Urinary bladder (tissue), 4 donors: ENCODE data around the gene MFSD6. TPM values are rescaled to one million over a fixed set of nuclear protein-coding genes. Genes with fewer than 3 reads are reported as not detected.

ENCODE experiments used
- DNase-seq: peaks from one replicate; pipeline ENCODE4 v3.0.0-alpha.2; 2015; ENCODE audit errors: extremely low spot score
- H3K27ac ChIP-seq: one replicate; pipeline ENCODE4 v1.5.1; 2013; ENCODE audit warnings: low read depth, mild to moderate bottlenecking, moderate library complexity
- H3K36me3 ChIP-seq: one replicate; pipeline ENCODE4 v1.6.1; 2013; ENCODE audit warnings: mild to moderate bottlenecking, moderate library complexity; ENCODE audit not compliant: insufficient read depth
- H3K4me1 ChIP-seq: one replicate; pipeline ENCODE4 v1.6.1; 2013; ENCODE audit warnings: mild to moderate bottlenecking, moderate library complexity; ENCODE audit not compliant: insufficient read depth
- H3K4me3 ChIP-seq: one replicate; pipeline ENCODE4 v1.5.1; 2013; ENCODE audit warnings: low read depth, low read length
- WGBS: extraction: QIAGEN DNeasy Blood & Tissue Kit; methylation state at CpG from one replicate; pipeline ENCODE4 v1.1.7; 2013; 5-methylcytosine and 5-hydroxymethylcytosine counted together
- polyA plus RNA-seq: library from polyadenylated mRNA; stranded (reverse); fragments of 200-250 nt; gene quantifications from one replicate; pipeline ENCODE4 v1.2.3, GENCODE V29; 2013
- total RNA-seq: library from RNA; depleted of rRNA; stranded (reverse); fragments of >200 nt; gene quantifications from one replicate; pipeline ENCODE4 v1.2.3, GENCODE V29; 2014
- donor health status: healthy with polysubstance abuse.
- donor health status: healthy.

MFSD6 gene
- total and polyA plus RNA-seq, 2 donors: 16.3 to 19.3 TPM

DNA sequence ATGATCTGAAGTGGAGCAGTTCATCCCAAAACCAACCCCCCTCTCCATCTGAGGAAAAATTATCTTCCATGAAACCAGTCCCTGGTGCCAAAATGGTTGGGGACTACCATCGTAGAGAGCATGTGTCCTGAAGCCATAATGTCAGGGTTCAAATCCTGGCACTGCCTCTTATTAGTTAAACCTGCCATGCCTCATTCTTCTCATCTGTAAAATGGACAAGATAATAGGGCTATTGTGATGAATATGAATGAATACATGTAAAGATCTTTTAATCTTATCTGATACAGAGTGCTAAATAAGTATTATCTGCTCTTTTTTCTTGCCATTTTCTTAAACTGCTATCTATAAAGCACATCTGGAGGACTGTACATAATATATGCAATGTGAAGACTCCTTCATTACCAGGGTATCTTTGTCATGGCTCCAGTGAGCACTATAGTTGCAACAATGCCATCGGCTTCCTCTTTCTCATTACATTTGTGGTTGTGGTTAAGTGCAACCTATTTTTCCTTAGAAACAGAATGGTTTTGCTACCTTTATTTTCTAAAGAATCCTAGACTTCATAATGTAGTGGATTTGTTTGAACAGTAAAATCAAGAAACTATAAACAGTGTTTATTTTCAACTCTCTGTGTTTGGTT lies 27.0 kb downstream of the MFSD6 start:
- Histone ChIP-seq H3K4me1 (no peaks in the 10 kb centered on the region), H3K4me3 (no peak overlapping the region), H3K36me3 (no peaks in the 10 kb centered on the region), H3K27ac (no peak overlapping the region)
- DNase-seq: no peak
- 80% methylated on average over 2 of the region's 2 CpGs for WGBS

DNA sequence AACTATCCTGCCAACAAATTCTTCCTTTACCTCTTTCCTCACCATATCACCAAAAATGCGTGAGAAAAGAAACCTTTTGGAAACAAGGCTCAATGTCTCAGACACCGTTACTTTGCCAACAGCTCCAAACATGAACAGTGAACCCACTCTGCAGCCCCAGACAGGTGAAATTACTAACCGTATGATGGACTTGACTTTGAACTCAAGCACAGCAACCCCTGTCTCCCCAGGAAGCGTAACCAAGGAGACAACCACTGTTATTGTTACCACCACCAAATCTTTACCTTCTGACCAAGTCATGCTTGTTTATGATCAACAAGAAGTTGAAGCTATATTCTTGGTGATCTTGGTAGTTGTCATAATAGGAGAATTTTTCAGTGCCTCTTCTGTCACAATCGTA lies 28.4 kb downstream of the MFSD6 start:
- Histone ChIP-seq H3K4me3 (no peak overlapping the region), H3K27ac (no peak overlapping the region), H3K4me1 (no peaks in the 10 kb centered on the region), H3K36me3 (no peaks in the 10 kb centered on the region)
- WGBS: 95% methylated on average over 5 of the region's 5 CpGs
- DNase-seq: no peak

DNA sequence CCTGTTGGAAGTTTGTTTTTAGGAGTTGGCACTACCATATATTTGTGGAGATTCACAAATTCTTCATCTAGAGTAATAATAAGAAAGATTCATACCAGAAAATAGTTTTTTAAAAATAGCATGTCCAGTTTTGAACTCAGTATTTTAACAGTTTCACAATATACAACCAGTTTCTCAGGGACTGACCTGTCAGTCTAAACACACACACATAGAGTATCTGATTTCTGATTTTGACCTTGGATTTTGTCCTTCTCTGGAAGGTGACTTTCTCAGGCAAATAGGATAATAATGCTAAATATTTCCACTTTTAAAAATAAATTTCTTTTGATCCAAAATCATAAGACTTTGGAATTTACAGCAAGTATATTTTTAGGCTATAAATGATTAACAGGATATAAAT lies 32.0 kb downstream of the MFSD6 start:
- no peak overlapping the region for H3K4me3 ChIP-seq
- no peaks in the 10 kb centered on the region for H3K36me3 ChIP-seq
- H3K27ac ChIP-seq: no peak overlapping the region
- no peaks in the 10 kb centered on the region for H3K4me1 ChIP-seq
- no peak for DNase-seq

DNA sequence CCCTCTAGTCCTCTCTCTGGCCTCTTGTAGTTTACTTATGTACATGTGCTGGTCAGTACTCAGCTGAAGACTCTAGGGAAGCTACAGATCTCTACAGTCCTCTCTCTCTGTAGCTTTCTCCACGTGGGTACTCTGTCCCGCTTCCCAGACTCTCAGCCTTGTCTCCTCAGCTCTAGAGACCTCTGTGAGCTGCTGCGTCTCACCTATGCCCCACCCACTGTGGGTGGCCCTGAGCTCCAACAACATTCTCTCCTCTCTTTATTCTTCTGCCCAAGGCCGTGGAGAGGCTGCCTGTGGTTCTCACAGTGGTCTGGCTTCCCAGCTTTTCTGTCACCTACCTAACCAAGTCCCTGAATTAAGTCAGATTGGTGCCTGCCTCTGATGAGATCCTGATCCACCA lies 33.4 kb downstream of the MFSD6 start:
- no peak for DNase-seq

DNA sequence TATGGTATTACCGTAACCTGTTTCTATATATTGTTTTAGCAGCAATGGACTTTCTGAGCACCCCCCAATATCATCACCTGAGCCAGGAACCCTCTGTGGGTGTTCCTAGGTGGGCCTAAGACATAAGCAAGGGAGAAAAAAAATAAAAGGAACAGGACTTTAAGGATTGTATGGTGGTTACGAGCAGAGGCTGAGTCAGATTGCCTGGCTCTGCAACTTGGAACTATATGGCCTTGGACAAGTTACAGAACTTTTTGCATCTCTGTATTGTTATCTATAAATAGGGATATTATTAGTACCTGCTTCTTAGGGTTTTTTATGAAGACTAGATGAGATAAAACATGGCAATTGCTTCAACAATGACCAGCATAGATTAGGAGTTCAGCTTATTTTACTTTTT lies 34.9 kb downstream of the MFSD6 start:
- Histone ChIP-seq H3K36me3 (no peaks in the 10 kb centered on the region), H3K4me1 (no peaks in the 10 kb centered on the region), H3K4me3 (no peak overlapping the region), H3K27ac (no peak overlapping the region)
- 83% methylated on average over 2 of the region's 2 CpGs for WGBS
- no peak for DNase-seq

More for the DNA sequence above, 33.4 kb downstream of the MFSD6 start:
- no peaks in the 10 kb centered on the region for H3K36me3 ChIP-seq
- no peak overlapping the region for H3K4me3 ChIP-seq
- no peaks in the 10 kb centered on the region for H3K4me1 ChIP-seq
- WGBS: 91% methylated on average over 4 of the region's 4 CpGs
- H3K27ac ChIP-seq: no peak overlapping the region

DNA sequence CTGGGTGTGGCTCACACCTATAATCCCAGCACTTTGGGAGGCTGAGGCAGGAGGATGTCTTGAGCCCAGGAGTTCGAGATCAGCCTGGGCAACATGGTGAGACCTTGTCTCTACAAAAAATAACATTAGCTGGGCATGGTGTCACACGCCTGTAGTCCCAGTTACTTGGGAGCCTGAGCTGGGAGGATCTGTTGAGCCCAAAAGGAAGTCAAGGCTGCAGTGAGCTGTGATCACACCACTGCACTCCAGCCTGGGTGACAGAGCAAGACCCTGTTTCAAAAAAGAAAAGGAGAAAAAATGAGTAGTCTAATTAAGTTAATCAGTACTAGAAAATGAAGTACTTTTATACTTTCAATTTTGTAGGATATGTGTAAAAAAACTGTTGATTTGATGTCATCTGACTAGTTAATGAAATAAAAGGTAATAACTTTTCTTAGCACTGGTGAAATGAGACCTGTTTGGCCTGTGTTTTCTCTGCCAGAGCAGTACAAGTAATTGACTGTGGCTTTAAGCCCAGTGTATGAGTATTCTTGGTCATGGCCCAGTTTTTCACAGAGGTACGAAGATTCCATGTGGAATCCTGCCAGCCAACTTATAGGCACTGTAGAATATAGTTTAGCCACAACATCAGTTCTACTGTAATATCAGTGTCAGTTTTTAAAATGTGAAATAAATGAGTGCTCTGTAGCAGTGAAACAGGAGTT lies 35.8 kb downstream of the MFSD6 start:
- no peaks in the 10 kb centered on the region for H3K4me1 ChIP-seq
- H3K4me3 ChIP-seq: no peak overlapping the region
- no peaks in the 10 kb centered on the region for H3K36me3 ChIP-seq
- WGBS: 74% methylated on average over 3 of the region's 3 CpGs
- peak; percentile 8 for DNase-seq
- H3K27ac ChIP-seq: no peak overlapping the region

DNA sequence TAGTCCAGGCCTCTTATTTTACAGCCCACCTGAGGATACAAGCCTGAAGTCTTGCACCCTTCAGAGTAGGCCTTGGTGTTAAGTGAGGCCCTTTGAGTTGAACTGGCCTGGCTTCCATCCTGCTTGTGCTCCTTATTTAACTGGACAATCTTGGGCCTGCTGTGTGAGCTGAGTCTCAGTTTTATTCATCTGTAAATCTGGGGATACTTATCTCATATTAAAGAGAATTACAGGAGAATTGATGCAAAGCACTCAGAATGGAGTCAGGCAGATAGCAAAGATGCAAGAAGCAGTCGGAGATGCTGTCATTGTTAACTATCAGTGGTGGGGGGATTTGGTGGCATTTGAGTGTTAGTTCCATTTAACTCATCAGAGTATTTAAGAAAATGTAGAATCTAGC lies 36.8 kb downstream of the MFSD6 start:
- 86% methylated on average over 1 of the region's 1 CpG for WGBS
- no peak for DNase-seq
- H3K4me3 ChIP-seq: no peak overlapping the region
- no peak overlapping the region for H3K27ac ChIP-seq
- no peaks in the 10 kb centered on the region for H3K36me3 ChIP-seq
- no peaks in the 10 kb centered on the region for H3K4me1 ChIP-seq

DNA sequence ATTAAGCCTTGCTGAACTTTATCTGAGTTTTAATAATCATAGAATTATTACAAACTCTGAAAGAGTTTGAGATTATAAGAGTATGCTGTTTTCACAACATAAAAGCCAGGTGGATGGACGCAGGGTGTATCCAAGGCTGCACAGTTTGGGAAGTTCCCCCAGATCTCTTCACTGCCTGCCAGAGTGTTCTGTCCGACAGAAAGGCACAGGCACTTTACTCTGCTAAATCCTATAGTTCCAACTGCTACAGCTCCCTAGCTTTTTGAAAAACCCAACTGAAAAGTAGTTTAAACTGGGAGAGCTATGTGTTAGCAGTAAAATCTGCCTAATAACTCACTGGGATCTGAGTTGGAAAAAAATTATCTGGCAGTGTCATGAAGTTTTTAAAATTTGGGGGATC lies 38.0 kb downstream of the MFSD6 start:
- WGBS: 71% methylated on average over 2 of the region's 2 CpGs
- Histone ChIP-seq H3K36me3 (no peaks in the 10 kb centered on the region), H3K4me1 (no peaks in the 10 kb centered on the region), H3K27ac (no peak overlapping the region), H3K4me3 (no peak overlapping the region)
- no peak for DNase-seq

DNA sequence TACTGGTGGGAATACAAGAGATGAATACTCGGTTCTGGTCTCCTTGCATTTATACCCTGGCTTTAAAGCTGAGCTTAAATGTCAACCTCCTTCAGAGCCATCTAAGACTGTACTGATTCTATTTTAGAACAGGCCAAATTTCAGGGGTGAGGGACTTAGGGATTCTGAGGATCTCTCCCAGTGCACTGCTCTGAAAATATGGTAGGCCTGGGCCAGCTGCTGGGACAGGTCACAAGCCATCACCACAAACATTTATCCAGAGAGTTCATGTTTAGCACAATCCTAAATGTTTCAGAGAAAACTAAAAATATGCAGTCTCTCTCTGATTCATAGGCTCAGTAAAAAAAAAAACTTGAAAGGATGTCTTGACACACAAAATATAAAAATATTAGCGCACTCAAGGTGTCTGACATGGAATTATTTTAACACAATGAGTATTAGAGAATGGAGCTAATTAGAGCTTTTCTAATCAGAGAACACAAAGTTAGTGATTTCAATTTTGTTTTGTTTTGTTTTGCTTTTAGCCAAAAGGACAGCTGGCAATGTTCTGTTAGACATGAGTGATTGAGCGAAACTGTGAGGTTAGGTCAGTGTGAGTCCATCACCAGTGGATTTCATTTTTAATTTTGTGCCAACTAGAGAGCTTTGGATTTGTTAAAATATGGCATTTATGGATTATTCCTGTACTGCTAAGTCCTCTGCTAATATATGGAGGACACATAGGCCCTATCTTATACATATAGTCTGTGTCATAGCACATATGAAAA lies 38.8 kb downstream of the MFSD6 start:
- whole genome bisulfite sequencing: 87% methylated on average over 3 of the region's 3 CpGs
- Histone ChIP-seq H3K4me1 (no peaks in the 10 kb centered on the region), H3K27ac (no peak overlapping the region)

DNA sequence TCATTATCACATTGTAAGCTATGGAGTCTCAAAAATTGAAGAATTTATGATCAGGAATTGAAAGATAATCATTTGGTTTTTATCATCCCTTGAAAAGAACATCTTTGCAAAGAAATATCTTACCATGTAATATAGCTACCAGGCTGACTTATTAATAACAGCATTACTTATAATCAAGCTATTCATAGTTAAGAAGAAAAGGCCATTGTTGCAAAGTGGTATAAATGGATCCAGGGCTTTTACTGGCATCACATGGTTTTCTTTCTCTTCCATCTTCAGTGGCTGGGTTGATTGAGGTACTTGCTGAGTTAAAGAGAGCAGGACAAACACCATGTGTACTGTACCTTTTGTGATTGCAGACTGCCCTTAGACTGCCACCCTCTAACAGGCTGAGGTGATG lies 39.6 kb downstream of the MFSD6 start:
- no peaks in the 10 kb centered on the region for H3K4me1 ChIP-seq
- no peak for DNase-seq
- no peak overlapping the region for H3K4me3 ChIP-seq
- H3K36me3 ChIP-seq: no peaks in the 10 kb centered on the region
- no peak overlapping the region for H3K27ac ChIP-seq

More for the DNA sequence above, 38.8 kb downstream of the MFSD6 start:
- DNase-seq: no peak
- H3K36me3 ChIP-seq: no peaks in the 10 kb centered on the region
- no peak overlapping the region for H3K4me3 ChIP-seq

DNA sequence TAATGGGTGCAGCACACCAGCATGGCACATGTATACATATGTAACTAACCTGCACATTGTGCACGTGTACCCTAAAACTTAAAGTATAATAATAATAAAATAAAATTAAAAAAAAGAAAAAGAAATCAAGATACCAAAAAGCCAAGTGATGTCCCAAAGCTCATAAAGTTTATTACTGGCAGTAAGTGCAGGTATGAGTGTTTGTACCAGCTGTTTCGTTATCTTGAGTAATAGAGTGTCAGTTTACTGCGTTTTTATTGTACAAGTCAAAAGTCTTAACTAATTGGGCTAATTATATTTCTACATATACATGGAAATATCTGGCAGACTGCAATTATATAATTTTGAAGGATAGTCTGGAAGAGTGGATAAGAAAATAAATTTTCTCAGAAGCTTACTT lies 41.8 kb downstream of the MFSD6 start:
- Histone ChIP-seq H3K4me3 (no peak overlapping the region), H3K36me3 (no peaks in the 10 kb centered on the region), H3K4me1 (peaks cover 1% of the 10 kb centered on the region), H3K27ac (no peak overlapping the region)
- WGBS: 92% methylated on average over 3 of the region's 3 CpGs
- no peak for DNase-seq

DNA sequence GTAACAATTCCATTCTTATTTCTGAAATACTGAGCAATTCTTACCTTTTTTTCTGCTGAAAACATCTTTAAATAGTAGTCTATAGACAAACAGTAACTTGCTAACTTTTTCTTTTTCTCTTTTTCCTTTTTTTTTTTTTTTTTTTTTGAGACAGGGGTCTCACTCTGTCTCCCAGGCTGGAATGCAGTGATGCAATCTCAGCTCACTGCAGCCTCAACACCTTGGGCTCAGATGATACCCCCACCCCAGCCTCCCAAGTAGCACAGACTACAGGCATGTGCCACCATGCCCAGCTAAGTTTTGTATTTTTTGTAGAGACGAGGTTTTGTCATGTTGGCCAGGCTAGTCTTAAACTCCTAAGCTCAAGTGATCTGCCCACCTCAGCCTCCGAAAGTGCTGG lies 42.2 kb downstream of the MFSD6 start:
- H3K36me3 ChIP-seq: no peaks in the 10 kb centered on the region
- DNase-seq: no peak
- H3K4me3 ChIP-seq: no peak overlapping the region
- WGBS: 96% methylated on average over 2 of the region's 2 CpGs
- H3K27ac ChIP-seq: no peak overlapping the region
- H3K4me1 ChIP-seq: peaks cover 1% of the 10 kb centered on the region

DNA sequence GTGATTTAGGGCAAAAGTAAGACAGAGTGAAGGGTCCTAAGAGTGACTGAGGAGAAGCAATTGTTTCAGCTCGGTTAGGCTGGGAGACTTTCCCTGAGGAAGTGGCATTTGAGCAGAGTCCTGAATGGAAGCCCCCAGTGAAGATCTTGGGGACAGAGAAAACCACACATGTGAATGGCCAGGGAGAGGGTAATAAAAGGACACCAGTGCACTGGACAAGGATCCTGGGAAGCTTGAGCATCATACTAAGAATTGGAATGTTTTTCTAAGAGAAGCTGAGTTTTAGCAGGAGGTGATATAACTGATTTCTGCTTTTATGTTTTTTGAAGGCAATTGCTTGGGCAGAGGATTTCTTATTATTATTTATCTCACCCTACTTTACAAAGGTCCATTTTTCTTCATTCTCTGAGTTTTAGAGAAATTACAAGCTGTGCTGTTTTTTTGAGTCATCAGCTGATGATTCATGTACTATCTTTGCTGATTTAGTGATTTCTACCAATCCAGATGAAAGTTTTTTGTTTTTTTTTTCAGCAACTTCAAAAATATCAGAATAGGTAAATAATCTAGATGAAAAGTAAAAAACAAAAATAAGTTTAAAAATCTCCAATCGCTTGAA lies 43.5 kb downstream of the MFSD6 start:
- Histone ChIP-seq H3K4me3 (no peak overlapping the region), H3K4me1 (peaks cover 1% of the 10 kb centered on the region), H3K36me3 (no peaks in the 10 kb centered on the region), H3K27ac (no peak overlapping the region)
- DNase-seq: no peak
- WGBS: 87% methylated on average over 2 of the region's 2 CpGs

DNA sequence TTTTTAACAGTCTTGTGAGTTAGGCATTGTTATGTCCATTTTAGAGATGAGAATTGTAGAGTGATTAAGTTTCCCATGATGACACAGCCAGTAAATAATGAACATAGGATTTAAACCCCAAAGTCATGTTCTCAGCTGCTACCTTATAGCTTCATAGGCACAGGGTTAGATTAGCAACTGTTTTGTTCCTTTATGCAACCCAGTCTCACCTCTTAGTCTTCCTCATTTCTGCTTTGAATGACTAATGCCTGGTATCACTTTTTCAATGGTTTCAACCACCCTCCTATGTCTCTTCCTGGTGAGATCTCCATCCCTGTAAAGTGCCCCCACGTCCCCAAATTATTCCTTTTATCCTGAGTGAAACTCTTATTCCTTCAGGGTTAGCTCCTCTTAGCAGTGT lies 44.3 kb downstream of the MFSD6 start:
- no peak overlapping the region for H3K27ac ChIP-seq
- no peaks in the 10 kb centered on the region for H3K36me3 ChIP-seq
- H3K4me1 ChIP-seq: peaks cover 1% of the 10 kb centered on the region
- no peak for DNase-seq
- WGBS: 83% methylated on average over 1 of the region's 1 CpG
- H3K4me3 ChIP-seq: no peak overlapping the region
